ENCODE results near the gene PPP1R27.

PPP1R27 gene

DNA sequence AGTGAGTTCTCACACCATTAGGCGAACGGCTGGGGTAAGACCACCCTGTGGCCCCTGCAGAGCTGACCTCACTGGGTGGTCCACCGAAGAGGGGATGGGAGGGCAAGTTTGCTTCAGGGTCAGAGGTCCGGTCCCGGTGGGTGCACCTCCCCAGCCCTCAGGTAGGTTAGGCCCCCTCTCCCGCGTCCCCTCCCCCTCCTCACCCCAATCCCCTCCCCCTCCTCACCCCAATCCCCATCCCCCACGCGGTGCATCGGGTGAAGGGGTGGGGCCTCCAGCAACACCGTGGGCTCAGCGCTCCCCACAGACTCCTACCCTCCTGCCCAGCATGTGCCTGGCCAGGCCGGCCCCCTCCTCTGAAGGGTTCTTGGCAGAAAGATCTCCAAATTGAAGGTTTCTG lies 15.1 kb downstream of the PPP1R27 start:
- TF ChIP-seq, protein P1, sequence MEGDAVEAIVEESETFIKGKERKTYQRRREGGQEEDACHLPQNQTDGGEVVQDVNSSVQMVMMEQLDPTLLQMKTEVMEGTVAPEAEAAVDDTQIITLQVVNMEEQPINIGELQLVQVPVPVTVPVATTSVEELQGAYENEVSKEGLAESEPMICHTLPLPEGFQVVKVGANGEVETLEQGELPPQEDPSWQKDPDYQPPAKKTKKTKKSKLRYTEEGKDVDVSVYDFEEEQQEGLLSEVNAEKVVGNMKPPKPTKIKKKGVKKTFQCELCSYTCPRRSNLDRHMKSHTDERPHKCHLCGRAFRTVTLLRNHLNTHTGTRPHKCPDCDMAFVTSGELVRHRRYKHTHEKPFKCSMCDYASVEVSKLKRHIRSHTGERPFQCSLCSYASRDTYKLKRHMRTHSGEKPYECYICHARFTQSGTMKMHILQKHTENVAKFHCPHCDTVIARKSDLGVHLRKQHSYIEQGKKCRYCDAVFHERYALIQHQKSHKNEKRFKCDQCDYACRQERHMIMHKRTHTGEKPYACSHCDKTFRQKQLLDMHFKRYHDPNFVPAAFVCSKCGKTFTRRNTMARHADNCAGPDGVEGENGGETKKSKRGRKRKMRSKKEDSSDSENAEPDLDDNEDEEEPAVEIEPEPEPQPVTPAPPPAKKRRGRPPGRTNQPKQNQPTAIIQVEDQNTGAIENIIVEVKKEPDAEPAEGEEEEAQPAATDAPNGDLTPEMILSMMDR (IDR thresholded peaks at IDR 0.05; ENCODE audit: low read depth, low read length), result no peak
- Histone ChIP-seq H3K4me3 (ENCODE audit: low read depth, low read length) (no peak overlapping the region), H3K27me3 (no peaks in the 10 kb centered on the region), H3K4me1 (peaks cover 16% of the 10 kb centered on the region), H3K36me3 (peaks cover 4% of the 10 kb centered on the region; the same call in 1 of the 2 replicates), H3K9me3 (no peaks in the 10 kb centered on the region)
- no peak for DNase-seq

DNA sequence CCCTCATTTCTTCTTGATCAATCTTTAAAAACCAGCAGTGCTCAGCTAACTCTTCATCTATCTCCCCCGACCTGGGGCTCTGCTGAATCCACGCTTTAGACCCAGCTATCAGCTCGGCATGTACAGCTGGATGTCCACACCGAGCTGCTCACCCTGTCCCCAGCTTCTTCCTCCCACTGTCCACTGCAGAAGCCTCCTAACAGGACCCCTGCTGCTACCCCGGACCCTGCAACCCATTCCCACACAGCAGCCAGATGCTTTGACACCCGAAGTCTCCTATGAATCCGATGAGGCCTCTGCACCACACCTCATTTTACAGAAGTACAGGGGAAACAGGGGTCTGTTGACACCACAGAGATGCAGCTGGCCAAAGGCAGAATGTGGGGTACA lies 17.1 kb downstream of the PPP1R27 start:
- H3K4me1 ChIP-seq, result peaks cover 16% of the 10 kb centered on the region

GRCh38 chr17:81815646-81815986 lies 19.2 kb downstream of the PPP1R27 start:
- H3K36me3 ChIP-seq, result no peaks in the 10 kb centered on the region
- TF ChIP-seq, protein P1 (IDR thresholded peaks at IDR 0.05; ENCODE audit: low read depth, low read length), result no peak

More for the DNA sequence above, 17.1 kb downstream of the PPP1R27 start:
- DNase-seq, result no peak
- no peaks in the 10 kb centered on the region for H3K27me3 ChIP-seq
- no peaks in the 10 kb centered on the region for H3K9me3 ChIP-seq
- TF ChIP-seq, protein P1 (IDR thresholded peaks at IDR 0.05; ENCODE audit: low read depth, low read length), result no peak
- no peak overlapping the region for H3K4me3 ChIP-seq (ENCODE audit: low read depth, low read length)
- peaks cover 2% of the 10 kb centered on the region; the same call in 1 of the 2 replicates for H3K36me3 ChIP-seq

GRCh38 chr17:81814748-81815645 lies 19.9 kb downstream of the PPP1R27 start:
- peaks cover 14% of the 10 kb centered on the region for H3K4me1 ChIP-seq
- H3K9me3 ChIP-seq, result no peaks in the 10 kb centered on the region
- peak; percentile 54 for DNase-seq
- no peak overlapping the region for H3K4me3 ChIP-seq (ENCODE audit: low read depth, low read length)
- no peaks in the 10 kb centered on the region for H3K27me3 ChIP-seq
- H3K36me3 ChIP-seq, result no peaks in the 10 kb centered on the region
- TF ChIP-seq, protein P1 (IDR thresholded peaks at IDR 0.05; ENCODE audit: low read depth, low read length), result no peak

More at GRCh38 chr17:81815646-81815986, 19.2 kb downstream of the PPP1R27 start:
- no peak overlapping the region for H3K4me3 ChIP-seq (ENCODE audit: low read depth, low read length)
- no peaks in the 10 kb centered on the region for H3K9me3 ChIP-seq
- H3K27me3 ChIP-seq, result no peaks in the 10 kb centered on the region
- DNase-seq, result no peak
- peaks cover 14% of the 10 kb centered on the region for H3K4me1 ChIP-seq

DNA sequence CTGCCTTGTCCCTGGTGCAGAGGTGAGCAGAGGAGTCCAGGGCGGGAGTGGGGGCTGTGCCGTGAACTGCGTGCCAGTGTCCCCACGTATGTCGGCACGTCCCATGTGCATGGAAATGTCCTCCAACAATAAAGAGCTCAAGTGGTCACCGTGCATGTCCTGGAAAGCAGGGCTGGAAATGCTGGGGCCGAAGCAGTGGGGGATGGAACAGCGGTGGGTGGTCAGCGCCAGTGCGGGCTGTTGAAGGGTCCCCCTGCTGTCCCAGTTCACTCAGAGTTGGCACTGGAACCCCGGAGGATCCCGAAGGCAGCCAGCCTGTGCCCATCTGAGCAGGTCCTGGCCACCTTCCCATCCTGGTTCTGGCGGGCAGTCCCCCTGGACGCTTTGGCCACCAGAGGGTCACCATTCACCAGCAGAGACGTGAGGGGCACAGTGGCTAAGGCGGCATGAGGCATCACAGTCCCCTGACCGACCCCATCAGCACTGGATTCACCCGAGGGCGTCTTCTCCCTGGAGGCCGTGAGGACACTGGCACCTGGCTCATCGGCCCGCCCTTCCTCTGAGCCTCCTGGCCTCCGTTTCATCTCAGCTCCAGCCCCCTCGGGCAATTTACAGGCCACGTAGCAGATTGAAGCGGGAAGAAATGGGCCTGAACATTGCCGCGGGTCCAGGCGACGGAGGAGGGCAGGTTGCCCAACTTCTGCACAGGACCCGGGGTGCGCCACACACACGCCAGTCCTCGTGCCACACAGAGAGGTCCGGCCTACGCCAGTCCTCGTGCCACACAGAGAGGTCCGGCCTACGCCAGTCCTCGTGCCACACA lies 20.8 kb downstream of the PPP1R27 start:
- no peaks in the 10 kb centered on the region for H3K36me3 ChIP-seq
- TF ChIP-seq, protein P1 (IDR thresholded peaks at IDR 0.05; ENCODE audit: low read depth, low read length), result no peak
- DNase-seq, result no peak
- H3K9me3 ChIP-seq, result no peaks in the 10 kb centered on the region
- H3K27me3 ChIP-seq, result no peaks in the 10 kb centered on the region
- no peak overlapping the region for H3K4me3 ChIP-seq (ENCODE audit: low read depth, low read length)
- peaks cover 14% of the 10 kb centered on the region for H3K4me1 ChIP-seq
